GM12878 (cell line): ENCODE measurements around the gene GRK7.

Experiments
- ATF3 ChIP-seq: IDR thresholded peaks from 2 replicates; pipeline ENCODE4 v1.6.1; 2011; ENCODE audit warnings: low read depth, mild to moderate bottlenecking, low read length, moderate library complexity, borderline replicate concordance; ENCODE audit errors: extremely low read depth
- CREM ChIP-seq: IDR thresholded peaks from 2 replicates; pipeline ENCODE4 v1.6.1; 2014; ENCODE audit warnings: antibody characterized with exemption, low read depth
- CTCF ChIP-seq, 3 experiments: IDR thresholded peaks in 2 of 3; conservative IDR thresholded peaks in 1 of 3; 2 replicates each; pipeline ENCODE4 v1.5.1; 2011; ENCODE audit warnings: low read depth in 3 of 3, low read length in 3 of 3, mild to moderate bottlenecking in 3 of 3, control low read depth in 2 of 3, moderate library complexity in 2 of 3, inconsistent platforms in 1 of 3, mixed read lengths in 1 of 3; ENCODE audit not compliant: control insufficient read depth in 2 of 3, insufficient read depth in 1 of 3; ENCODE audit errors: extremely low read depth in 1 of 3
- E2F4 ChIP-seq: IDR thresholded peaks from 2 replicates; pipeline ENCODE4 v1.6.1; 2012; ENCODE audit warnings: low read depth, low read length, improper control_type of control experiment
- HDGF ChIP-seq: fragments of 450-650 bp; IDR thresholded peaks from 2 replicates; pipeline ENCODE4 v1.6.1; 2016; ENCODE audit warnings: antibody characterized with exemption
- NR2C1 ChIP-seq: fragments of 450-650 bp; IDR thresholded peaks from 2 replicates; pipeline ENCODE4 v1.6.1; 2017; ENCODE audit warnings: antibody characterized with exemption, mild to moderate bottlenecking, moderate library complexity
- POLR2A ChIP-seq: IDR thresholded peaks from 2 replicates; pipeline ENCODE4 v1.6.1; 2011; ENCODE audit warnings: low read depth, mild to moderate bottlenecking, low read length
- POLR2AphosphoS5 ChIP-seq: IDR thresholded peaks from 2 replicates; pipeline ENCODE4 v1.6.1; 2011; ENCODE audit warnings: mild to moderate bottlenecking, low read length, inconsistent platforms
- REST ChIP-seq: IDR thresholded peaks from 2 replicates; pipeline ENCODE4 v1.6.1; 2012; ENCODE audit warnings: mild to moderate bottlenecking, low read depth, low read length
- SMARCA5 ChIP-seq: fragments of 450-650 bp; IDR thresholded peaks from 2 replicates; pipeline ENCODE4 v1.6.1; 2017; ENCODE audit warnings: mild to moderate bottlenecking
- SRF ChIP-seq, 2 experiments: IDR thresholded peaks; 2 replicates each; pipeline ENCODE4 v1.6.1; 2011; ENCODE audit warnings: low read depth in 2 of 2, low read length in 2 of 2, mild to moderate bottlenecking in 1 of 2, moderate library complexity in 1 of 2
- USF1 ChIP-seq: IDR thresholded peaks from 2 replicates; pipeline ENCODE4 v1.6.1; 2011; ENCODE audit warnings: borderline replicate concordance, low read depth, mild to moderate bottlenecking, moderate library complexity, mixed read lengths, low read length; ENCODE audit not compliant: insufficient read depth; ENCODE audit errors: extremely low read length
- ZSCAN29 ChIP-seq: fragments of 450-650 bp; IDR thresholded peaks from 2 replicates; pipeline ENCODE4 v1.6.1; 2017; ENCODE audit warnings: mild to moderate bottlenecking, moderate library complexity

- TF ChIP-seq POLR2AphosphoS5 (no peak), CTCF (IDR thresholded peaks at IDR 0.05 in 2 of 3, conservative IDR thresholded peaks at IDR 0.05 in 1 of 3; ENCODE audit: control insufficient read depth in 2 of 3, extremely low read depth in 1 of 3, insufficient read depth in 1 of 3, low read depth in 3 of 3, low read length in 3 of 3) (no peak), ZSCAN29 (no peak), POLR2A (no peak), ATF3 (no peak), NR2C1 (no peak), CREM (no peak), SRF (IDR thresholded peaks at IDR 0.05; ENCODE audit: low read depth in 2 of 2, low read length in 2 of 2) (no peak), HDGF (no peak), USF1 (no peak), SMARCA5 (no peak), E2F4 (no peak), REST (no peak)
Observed at GRCh38 chr3:141743305-141743704, 19.9 kb upstream of the GRK7 start.
